H54 (cell line): ENCODE data around the gene KIAA0232.

Source experiments
- DNase-seq: peaks from one replicate; pipeline ENCODE4 v3.0.0; 2011; ENCODE audit warnings: low spot score, mixed read lengths; ENCODE audit not compliant: insufficient read length
- FAIRE-seq: peaks from 3 replicates; lab custom pipeline; 2011; peaks lifted over from hg19 to GRCh38; lab: Jason Lieb, UNC
- POLR2A ChIP-seq: IDR thresholded peaks from 2 replicates; pipeline ENCODE4 v1.6.1; 2011; ENCODE audit warnings: low read depth, mild to moderate bottlenecking, low read length

KIAA0232 gene

GRCh38 chr4:6847178-6847577 is 64.7 kb downstream of the KIAA0232 start:
- FAIRE-seq = no peak
- no peak for TF ChIP-seq POLR2A

GRCh38 chr4:6848717-6849305 is 66.3 kb downstream of the KIAA0232 start:
- DNase-seq = no peak
- FAIRE-seq = no peak
- no peak for TF ChIP-seq POLR2A

More at GRCh38 chr4:6847178-6847577, 64.7 kb downstream of the KIAA0232 start:
- DNase-seq = no peak

DNA sequence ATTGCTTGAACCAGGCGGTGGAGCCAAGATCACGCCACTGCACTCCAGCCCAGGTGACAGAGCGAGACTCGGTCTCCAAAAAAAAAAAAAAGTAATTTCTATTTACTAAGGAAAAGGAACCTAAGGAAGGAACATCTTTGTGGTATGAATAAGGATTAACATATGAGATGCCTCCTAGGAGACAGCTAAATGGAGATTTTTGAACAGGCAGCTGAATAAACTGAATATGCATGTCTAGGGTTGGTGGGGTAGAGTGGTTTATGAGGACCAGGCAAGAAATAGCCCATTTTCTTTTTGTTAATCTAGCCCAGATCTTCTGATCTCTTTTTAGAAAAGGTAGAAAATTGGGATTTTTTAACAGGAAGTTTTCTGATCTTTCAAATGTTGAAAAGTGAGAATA is 67.2 kb downstream of the KIAA0232 start:
- no peak for DNase-seq
- TF ChIP-seq POLR2A = no peak
- FAIRE-seq = no peak

DNA sequence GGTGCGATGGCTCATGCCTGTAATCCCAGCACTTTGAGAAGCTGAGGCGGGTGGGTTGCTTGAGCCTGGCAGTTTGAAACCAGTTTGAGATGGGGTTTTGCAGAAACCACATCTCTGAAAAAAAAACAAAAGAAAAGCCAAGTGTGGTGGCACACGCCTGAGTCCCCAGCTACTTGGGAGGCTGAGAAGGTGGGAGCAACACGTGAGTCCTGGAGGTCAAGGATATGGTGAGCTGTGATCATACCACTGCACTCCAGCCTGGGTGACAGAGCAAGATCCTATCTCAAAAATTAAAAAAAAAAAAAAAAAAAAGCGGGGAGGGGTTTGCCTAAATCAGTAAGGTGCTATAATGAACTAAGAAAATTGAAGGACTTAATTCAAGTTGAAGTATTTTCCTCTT is 68.9 kb downstream of the KIAA0232 start:
- no peak for FAIRE-seq
- no peak for DNase-seq
- TF ChIP-seq POLR2A = no peak

DNA sequence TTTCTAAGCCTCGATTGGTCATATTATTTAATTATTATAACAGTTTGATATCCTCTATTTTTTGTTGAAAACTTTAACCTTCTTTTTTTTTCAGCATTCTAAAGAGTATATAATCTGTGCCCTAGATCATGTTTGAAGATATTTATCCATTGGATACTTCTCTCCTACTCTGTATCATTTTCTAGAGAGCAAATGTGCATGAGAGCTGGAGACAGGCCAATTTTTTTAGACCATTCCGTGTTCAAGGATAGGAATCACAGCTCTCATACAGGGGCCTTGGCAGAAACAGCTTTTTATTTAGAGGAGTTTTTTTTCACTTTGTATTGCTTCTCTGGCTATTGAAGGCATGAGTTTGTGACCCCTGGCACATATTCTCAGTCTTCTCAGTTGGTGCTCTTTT is 69.4 kb downstream of the KIAA0232 start:
- no peak for DNase-seq
- no peak for FAIRE-seq
- TF ChIP-seq POLR2A = no peak

- TF ChIP-seq POLR2A = no peak
- FAIRE-seq = no peak
- DNase-seq = no peak
Measured at GRCh38 chr4:6852582-6852981, 70.1 kb downstream of the KIAA0232 start.

DNA sequence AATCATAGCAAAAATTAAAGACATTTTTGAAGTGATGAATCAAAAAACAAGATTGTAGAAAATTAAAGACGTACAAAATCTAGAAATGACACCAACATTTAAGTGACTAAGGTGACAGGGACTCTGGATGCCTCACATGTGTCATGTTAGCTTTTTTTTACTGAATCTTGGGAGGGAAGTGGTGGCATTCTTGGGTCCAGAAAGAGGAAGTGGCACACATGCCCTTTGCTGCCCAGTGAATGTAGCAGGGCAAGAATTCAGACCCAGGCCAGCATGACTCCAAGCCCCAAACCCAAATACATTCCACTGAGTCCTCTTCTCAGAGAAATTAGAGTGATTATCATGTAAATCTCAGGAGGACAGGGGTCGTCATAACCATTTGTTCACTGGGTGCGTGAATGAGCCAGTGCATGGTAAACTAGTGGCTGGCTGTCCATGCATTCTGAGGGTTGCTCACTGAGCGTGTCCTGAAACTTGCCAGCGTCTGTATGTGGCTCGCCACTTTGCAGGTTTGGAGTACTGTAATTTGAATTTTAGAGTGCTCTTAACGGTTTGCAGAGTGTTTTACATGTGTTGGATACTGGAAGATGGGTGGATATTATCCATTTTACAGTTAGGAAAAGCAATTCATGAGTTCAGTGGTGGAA is 71.7 kb downstream of the KIAA0232 start:
- no peak for DNase-seq
- FAIRE-seq = no peak
- no peak for TF ChIP-seq POLR2A

- no peak for TF ChIP-seq POLR2A
- no peak for FAIRE-seq
- no peak for DNase-seq
Measured at GRCh38 chr4:6855692-6856297, 73.3 kb downstream of the KIAA0232 start.

GRCh38 chr4:6856391-6856790 is 73.9 kb downstream of the KIAA0232 start:
- DNase-seq = no peak
- no peak for FAIRE-seq
- TF ChIP-seq POLR2A = no peak

- no peak for TF ChIP-seq POLR2A
- DNase-seq = no peak
Measured at GRCh38 chr4:6857009-6857882, 74.7 kb downstream of the KIAA0232 start.

DNA sequence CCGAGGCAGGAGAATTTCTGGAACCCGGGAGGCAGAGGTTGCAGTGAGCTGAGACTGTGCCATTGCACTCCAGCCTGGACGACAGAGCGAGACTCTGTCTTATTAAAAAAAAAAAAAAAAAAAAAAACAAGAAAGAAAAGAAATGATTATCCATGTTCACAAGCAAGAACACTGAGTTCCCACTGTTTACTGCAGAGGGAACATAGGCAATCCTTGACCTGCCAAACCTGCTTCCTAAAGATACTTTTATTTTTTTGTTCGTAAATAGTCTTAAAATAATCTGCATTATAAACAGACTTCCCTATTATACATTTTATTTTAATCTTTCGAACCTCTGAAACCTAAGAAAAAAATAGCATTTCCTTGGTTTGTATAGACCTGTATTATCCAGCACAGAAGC is 76.5 kb downstream of the KIAA0232 start:
- FAIRE-seq = no peak

More at GRCh38 chr4:6857009-6857882, 74.7 kb downstream of the KIAA0232 start:
- no peak for FAIRE-seq

DNA sequence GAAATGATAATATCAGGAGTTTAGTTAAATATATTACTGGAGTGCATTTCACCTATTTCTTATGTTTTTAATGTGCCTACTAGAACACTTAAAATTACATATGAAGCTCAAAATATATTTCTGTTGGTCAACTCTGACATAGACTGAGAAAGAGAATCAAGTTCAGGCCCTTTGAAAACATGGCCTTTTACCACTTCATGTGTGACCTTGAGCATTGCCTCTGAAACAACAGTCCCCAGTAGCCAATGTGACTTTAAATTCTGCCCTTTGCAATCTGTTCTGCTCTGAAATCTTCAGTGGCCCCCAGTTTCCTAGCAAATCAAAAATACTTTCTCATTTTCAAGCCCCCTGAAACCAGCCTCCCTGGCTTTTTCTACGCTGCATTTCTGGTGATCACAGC is 77.0 kb downstream of the KIAA0232 start:
- no peak for DNase-seq
- TF ChIP-seq POLR2A = no peak
- FAIRE-seq = no peak

More for the DNA sequence above, 76.5 kb downstream of the KIAA0232 start:
- DNase-seq = no peak
- no peak for TF ChIP-seq POLR2A

GRCh38 chr4:6868386-6868785 is 85.9 kb downstream of the KIAA0232 start:
- FAIRE-seq = no peak
- TF ChIP-seq POLR2A = no peak

GRCh38 chr4:6869944-6870343 is 87.4 kb downstream of the KIAA0232 start:
- DNase-seq (no peak), FAIRE-seq (no peak)
- no peak for TF ChIP-seq POLR2A

More at GRCh38 chr4:6868386-6868785, 85.9 kb downstream of the KIAA0232 start:
- DNase-seq = no peak
